ENCODE measurements around the gene SPHK2.
"Not testable (repeated sequence)": the region's sequence is repeated elsewhere in the genome, so short reads cannot be mapped to it uniquely, and the experiment has no call there.

Gene SPHK2

GRCh38 chr19:48618916-48619691 is at the start of gene SPHK2, which contains the start of gene RPL18:
Gene SPHK2 (plus strand): TSS chr19:48619506. CDS start chr19:48620515, 1,009 bp downstream.
Gene RPL18 (minus strand): TSS chr19:48619178. CDS start chr19:48619143, 35 bp downstream.
- DNase-seq: peak; percentile 100

- DNase-seq: peak; percentile 39
Observed at GRCh38 chr19:48569814-48570213, 49.5 kb upstream of the SPHK2 start.

GRCh38 chr19:48571378-48572162 is 47.7 kb upstream of the SPHK2 start:
- DNase-seq: peak; percentile 35

GRCh38 chr19:48573163-48573505 is 46.2 kb upstream of the SPHK2 start:
- no peak for DNase-seq

GRCh38 chr19:48575931-48576622 is 43.2 kb upstream of the SPHK2 start:
- peak; percentile 11 for DNase-seq

GRCh38 chr19:48577908-48578307 is 41.4 kb upstream of the SPHK2 start:
- DNase-seq: not testable (repeated sequence)

GRCh38 chr19:48578891-48579290 is 40.4 kb upstream of the SPHK2 start:
- DNase-seq: no peak

- DNase-seq: no peak
Observed at GRCh38 chr19:48582168-48582567, 37.1 kb upstream of the SPHK2 start.

- no peak for DNase-seq
Observed at GRCh38 chr19:48587387-48587786, 31.9 kb upstream of the SPHK2 start.

GRCh38 chr19:48588670-48589401 is 30.5 kb upstream of the SPHK2 start:
- DNase-seq: peak; percentile 92

- DNase-seq: peak; percentile 25
Observed at GRCh38 chr19:48591021-48591420, 28.3 kb upstream of the SPHK2 start.

- DNase-seq: no peak
Observed at GRCh38 chr19:48595171-48595570, 24.1 kb upstream of the SPHK2 start.

GRCh38 chr19:48595833-48596232 is 23.5 kb upstream of the SPHK2 start:
- no peak for DNase-seq

GRCh38 chr19:48596237-48596636 is 23.1 kb upstream of the SPHK2 start:
- DNase-seq: no peak

- DNase-seq: no peak
Observed at GRCh38 chr19:48596679-48597465, 22.4 kb upstream of the SPHK2 start.

- DNase-seq: no peak
Observed at GRCh38 chr19:48598996-48599700, 20.2 kb upstream of the SPHK2 start.

GRCh38 chr19:48600679-48601417 is 18.5 kb upstream of the SPHK2 start:
- no peak for DNase-seq

- no peak for DNase-seq
Observed at GRCh38 chr19:48603001-48603400, 16.3 kb upstream of the SPHK2 start.

GRCh38 chr19:48603449-48603848 is 15.9 kb upstream of the SPHK2 start:
- no peak for DNase-seq

- DNase-seq: no peak
Observed at GRCh38 chr19:48603850-48604249, 15.5 kb upstream of the SPHK2 start.
